Subcutaneous adipose tissue (tissue), 4 donors: ENCODE measurements around the gene SERINC2. TPM values are rescaled to one million over a fixed set of nuclear protein-coding genes. Genes with fewer than 3 reads are reported as not detected.

Experiments used
- CTCF ChIP-seq: fragments of 450-650 bp; IDR thresholded peaks from one replicate; pipeline ENCODE4 v1.5.1; 2016; ENCODE audit warnings: low read depth, mild to moderate bottlenecking, control low read depth, antibody characterized with exemption, moderate library complexity
- total RNA-seq, 4 donors: library from RNA; depleted of rRNA; stranded (reverse); fragments of >200 nt; gene quantifications; one replicate each; pipeline ENCODE4 v1.1.0, GENCODE V29; 2016

SERINC2 gene
- total RNA-seq, 4 donors from 2014 or later, result 1.6 to 11.0 (median 7.2) TPM

GRCh38 chr1:31483012-31483946 is 70.3 kb downstream of the SERINC2 start:
- no peak for TF ChIP-seq CTCF

Other genes starting within 250 kb of the SERINC2 start
- gene NKAIN1, start 173.3 kb upstream of the SERINC2 start, total RNA-seq, result not detected
- gene SNRNP40, start 116.4 kb upstream of the SERINC2 start, total RNA-seq, result 10 to 100 TPM; 31.9 to 41.9 (median 33.9) TPM
- gene ZCCHC17, start 116.2 kb upstream of the SERINC2 start, total RNA-seq, result 10 to 100 TPM; 20.4 to 23.5 (median 21.7) TPM
- gene FABP3, start 40.1 kb upstream of the SERINC2 start, total RNA-seq, result 10 to 100 TPM in 3 of 4 donors, not detected in 1; 17.8 to 43.2 (median 18.8) TPM
- 100 to 1,000 TPM in 3 of 4 donors, 10 to 100 TPM in 1; 63.7 to 373 (median 125) TPM for gene TINAGL1, start 163.3 kb downstream of the SERINC2 start, total RNA-seq
- gene HCRTR1, start 204.5 kb downstream of the SERINC2 start, total RNA-seq, result 1 to 10 TPM in 1 of 4 donors, not detected in 3; 1.7 TPM
- 10 to 100 TPM; 49.6 to 68.8 (median 56.9) TPM for gene PEF1, start 231.7 kb downstream of the SERINC2 start, total RNA-seq